GM20000 (cell line): Measurements from ENCODE around the gene STK32C.

Source experiments
- DNase-seq: peaks from one replicate; pipeline ENCODE4 v3.0.0; 2012; ENCODE audit warnings: low spot score
- TF ChIP-seq, protein P1 (sequence below): IDR thresholded peaks from 2 replicates; pipeline ENCODE4 v1.5.1; 2012; ENCODE audit warnings: mild to moderate bottlenecking, control low read depth; ENCODE audit errors: extremely low read depth, missing control alignments

Gene STK32C

GRCh38 chr10:132203256-132204077 lies 104.3 kb downstream of the STK32C start:
- TF ChIP-seq, protein P1, sequence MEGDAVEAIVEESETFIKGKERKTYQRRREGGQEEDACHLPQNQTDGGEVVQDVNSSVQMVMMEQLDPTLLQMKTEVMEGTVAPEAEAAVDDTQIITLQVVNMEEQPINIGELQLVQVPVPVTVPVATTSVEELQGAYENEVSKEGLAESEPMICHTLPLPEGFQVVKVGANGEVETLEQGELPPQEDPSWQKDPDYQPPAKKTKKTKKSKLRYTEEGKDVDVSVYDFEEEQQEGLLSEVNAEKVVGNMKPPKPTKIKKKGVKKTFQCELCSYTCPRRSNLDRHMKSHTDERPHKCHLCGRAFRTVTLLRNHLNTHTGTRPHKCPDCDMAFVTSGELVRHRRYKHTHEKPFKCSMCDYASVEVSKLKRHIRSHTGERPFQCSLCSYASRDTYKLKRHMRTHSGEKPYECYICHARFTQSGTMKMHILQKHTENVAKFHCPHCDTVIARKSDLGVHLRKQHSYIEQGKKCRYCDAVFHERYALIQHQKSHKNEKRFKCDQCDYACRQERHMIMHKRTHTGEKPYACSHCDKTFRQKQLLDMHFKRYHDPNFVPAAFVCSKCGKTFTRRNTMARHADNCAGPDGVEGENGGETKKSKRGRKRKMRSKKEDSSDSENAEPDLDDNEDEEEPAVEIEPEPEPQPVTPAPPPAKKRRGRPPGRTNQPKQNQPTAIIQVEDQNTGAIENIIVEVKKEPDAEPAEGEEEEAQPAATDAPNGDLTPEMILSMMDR: no peak

GRCh38 chr10:132202070-132202970 lies 105.4 kb downstream of the STK32C start:
- DNase-seq: no peak
- TF ChIP-seq, protein P1: no peak

More at GRCh38 chr10:132203256-132204077, 104.3 kb downstream of the STK32C start:
- no peak for DNase-seq

DNA sequence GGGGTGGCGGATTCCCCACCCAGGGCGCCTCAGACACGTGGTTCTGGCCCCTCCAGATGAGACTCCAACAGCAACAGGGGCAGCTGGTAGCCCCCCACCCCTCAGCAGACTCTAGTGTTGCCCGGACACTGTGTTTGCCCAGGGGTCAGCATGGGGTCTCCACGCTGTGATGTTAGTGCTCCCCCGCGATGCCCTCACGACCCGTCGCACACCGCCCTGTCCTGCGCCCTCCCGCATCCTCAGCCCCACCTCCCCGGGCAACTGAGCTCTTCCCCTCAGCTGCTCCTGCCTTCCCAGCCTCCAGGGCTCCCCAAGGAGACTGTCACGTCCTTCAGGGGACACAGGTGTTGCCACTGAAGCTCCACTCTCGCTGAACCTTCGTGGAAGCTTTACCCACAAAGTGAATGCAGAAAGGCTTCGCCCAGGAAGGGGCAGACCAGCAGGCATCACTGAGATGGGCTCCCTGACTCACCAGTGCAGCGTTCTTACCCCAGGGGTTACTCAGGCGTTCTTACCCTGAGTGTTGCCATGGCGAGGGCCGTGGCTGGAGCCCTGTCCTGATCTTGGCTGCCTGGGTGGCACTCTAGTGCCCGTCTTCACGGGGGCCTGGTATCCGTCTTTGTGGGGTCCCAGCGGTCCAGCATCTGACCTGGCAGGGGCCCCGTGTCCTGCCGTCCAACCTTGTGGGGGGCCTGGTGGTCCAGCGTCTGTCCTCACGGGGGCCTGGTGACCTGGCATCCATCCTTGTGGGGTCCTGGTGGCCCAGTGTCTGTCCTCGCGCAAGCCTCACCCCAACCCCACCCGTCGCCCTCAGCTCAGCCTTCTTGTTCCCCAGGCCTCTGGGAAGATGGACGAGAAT lies 106.4 kb downstream of the STK32C start:
- DNase-seq: no peak

GRCh38 chr10:132200344-132201110 lies 107.2 kb downstream of the STK32C start:
- DNase-seq: no peak
- TF ChIP-seq, protein P1: no peak

More for the DNA sequence above, 106.4 kb downstream of the STK32C start:
- TF ChIP-seq, protein P1: no peak

DNA sequence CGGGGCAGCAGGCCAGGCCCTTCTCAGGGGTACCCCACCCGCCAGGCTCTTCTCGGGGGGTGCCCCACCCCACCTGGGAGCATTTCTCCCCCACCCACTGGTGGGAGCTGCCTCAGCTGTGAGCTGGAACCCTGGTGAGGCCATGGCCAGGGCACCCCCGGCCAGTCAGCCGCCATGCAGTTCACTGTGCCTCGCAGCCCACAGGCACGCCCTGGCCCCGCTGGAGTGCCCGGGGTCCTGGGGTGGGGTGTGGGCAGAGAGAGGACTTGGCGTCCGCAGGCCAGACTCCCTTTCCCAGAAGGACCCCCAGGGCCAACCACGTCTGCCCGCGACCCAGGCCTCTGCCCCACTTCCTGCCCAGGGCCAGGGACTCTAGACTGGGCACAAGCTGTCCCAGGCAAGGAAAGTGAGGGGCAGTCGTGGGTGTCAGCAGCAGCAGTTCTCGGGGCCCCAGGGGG lies 107.9 kb downstream of the STK32C start:
- no peak for DNase-seq
- TF ChIP-seq, protein P1: no peak

- TF ChIP-seq, protein P1: no peak
- no peak for DNase-seq
Measured at GRCh38 chr10:132199268-132199853, 108.4 kb downstream of the STK32C start.
